Kidney (tissue), 14 donors: ENCODE data around the gene TMEM17. TPM values are rescaled to one million over a fixed set of nuclear protein-coding genes. Genes with fewer than 3 reads are reported as not detected.

Experiments used
- DNase-seq, 5 donors: peaks; one replicate each; pipeline ENCODE4 v3.0.0-alpha.2; 2013 to 2020
- FAIRE-seq: peaks from 2 replicates; lab custom pipeline; 2012; peaks lifted over from hg19 to GRCh38; lab: Jason Lieb, UNC
- H3K27ac ChIP-seq, 2 donors: one replicate each; pipeline ENCODE4 v1.7.0; 2013; ENCODE audit warnings: low read depth in 2 of 2, low read length in 2 of 2, inconsistent platforms in 1 of 2
- H3K27me3 ChIP-seq: one replicate; pipeline ENCODE4 v1.7.1; 2013; ENCODE audit warnings: low read length, inconsistent platforms; ENCODE audit not compliant: control insufficient read depth, insufficient read depth
- H3K36me3 ChIP-seq, 3 donors: one replicate each; pipeline versions ENCODE4 v1.7.0 to v1.7.1; 2013; ENCODE audit warnings: low read length in 3 of 3, control low read depth in 1 of 3, inconsistent platforms in 1 of 3; ENCODE audit not compliant: insufficient read depth in 3 of 3, control insufficient read depth in 2 of 3
- H3K4me1 ChIP-seq, 3 donors: one replicate each; pipeline versions ENCODE4 v1.7.0 to v1.7.1; 2013; ENCODE audit warnings: low read length in 3 of 3, inconsistent platforms in 1 of 3, low read depth in 1 of 3; ENCODE audit not compliant: control insufficient read depth in 2 of 3, insufficient read depth in 2 of 3
- H3K4me3 ChIP-seq, 3 donors: one replicate each; pipeline versions ENCODE4 v1.7.0 to v1.8.1; 2013; ENCODE audit warnings: low read length in 3 of 3, control low read depth in 1 of 3, inconsistent platforms in 1 of 3
- H3K9ac ChIP-seq, 3 donors: one replicate each; pipeline versions ENCODE4 v1.7.0 to v1.7.1; 2013; ENCODE audit warnings: low read length in 3 of 3, control low read depth in 1 of 3, inconsistent platforms in 1 of 3
- H3K9me3 ChIP-seq, 3 donors: one replicate each; pipeline versions ENCODE4 v1.7.0 to v1.7.1; 2013; ENCODE audit warnings: low read length in 3 of 3, control low read depth in 1 of 3, inconsistent platforms in 1 of 3; ENCODE audit not compliant: control insufficient read depth in 2 of 3, insufficient read depth in 1 of 3
- CTCF ChIP-seq: IDR thresholded peaks from 3 replicates; pipeline ENCODE4 v1.5.1; 2012; ENCODE audit warnings: mild to moderate bottlenecking, moderate library complexity, borderline replicate concordance; ENCODE audit not compliant: insufficient read depth; ENCODE audit errors: extremely low read depth
- intact Hi-C: fragments of 100-400 bp; cut with DNase I; formaldehyde crosslinking; loops from one replicate; pipeline ENCODE4 v1.11.1; 2022
- polyA plus RNA-seq: library from polyadenylated mRNA; stranded (reverse); fragments of 350-450 nt; fragmentation: Illumina TruSeq; extraction: RNeasy Lipid Tissue Mini Kit (QIAGEN cat#74804); gene quantifications from one replicate; pipeline ENCODE4 v1.2.3, GENCODE V29; 2014; ENCODE audit warnings: low read depth, low replicate concordance; ENCODE audit not compliant: insufficient read depth
- total RNA-seq: library from RNA; stranded (reverse); fragmentation: NEBNext Ultra II Directional; extraction: Animal tissue kit (Norgen Biotek cat#: 25700); gene quantifications from one replicate; pipeline ENCODE4 v1.2.1, GENCODE V29; 2021
- donor health status: control.
- donor health status: control.
- donor health status: control.
- donor health status: control.
- donor health status: control.
- donor health status: DM: yes; HTN: yes; CAD: no.
- donor health status: Normal renal cell carcinoma (clear cell type).

The TMEM17 gene
- total and polyA plus RNA-seq, 2 donors from 2014 or later, result 3.2 to 4.2 TPM

- FAIRE-seq (no peak), DNase-seq (no peak)
- no peak for TF ChIP-seq CTCF
- intact Hi-C loops, result no loop called here
- Histone ChIP-seq H3K36me3 (no peaks in the 10 kb centered on the region), H3K27ac (peak overlapping the region in 1 of 2 donors; percentile 18), H3K27me3 (no peaks in the 10 kb centered on the region), H3K4me1 (peaks cover 0 to 10% (median 0%) of the 10 kb centered on the region in 3 donors), H3K9ac (no peak overlapping the region), H3K4me3 (no peak overlapping the region), H3K9me3 (no peaks in the 10 kb centered on the region)
These were observed 33.8 kb upstream of the TMEM17 start for GRCh38 chr2:62539606-62540407.

- H3K27ac ChIP-seq, result no peak overlapping the region
- TF ChIP-seq CTCF, result no peak
- intact Hi-C loops, result no loop called here
- FAIRE-seq (no peak), DNase-seq (no peak)
- peaks cover 0 to 10% (median 0%) of the 10 kb centered on the region in 3 donors for H3K4me1 ChIP-seq
- H3K9me3 ChIP-seq, result no peaks in the 10 kb centered on the region
- no peaks in the 10 kb centered on the region for H3K36me3 ChIP-seq
- no peak overlapping the region for H3K9ac ChIP-seq
- H3K27me3 ChIP-seq, result no peaks in the 10 kb centered on the region
- no peak overlapping the region for H3K4me3 ChIP-seq
These were observed 32.8 kb upstream of the TMEM17 start for GRCh38 chr2:62538756-62539155.

GRCh38 chr2:62537814-62538213 is 31.8 kb upstream of the TMEM17 start:
- TF ChIP-seq CTCF, result no peak
- peaks cover 0 to 10% (median 0%) of the 10 kb centered on the region in 3 donors for H3K4me1 ChIP-seq
- H3K36me3 ChIP-seq, result no peaks in the 10 kb centered on the region
- intact Hi-C loops, result no loop called here
- no peak overlapping the region for H3K9ac ChIP-seq
- no peak for FAIRE-seq
- H3K4me3 ChIP-seq, result no peak overlapping the region
- H3K9me3 ChIP-seq, result no peaks in the 10 kb centered on the region
- no peak overlapping the region for H3K27ac ChIP-seq
- no peak for DNase-seq
- H3K27me3 ChIP-seq, result no peaks in the 10 kb centered on the region
